Esophagus muscularis mucosa (tissue), 4 donors: Measurements from ENCODE around the gene POP7.

Experiments
- EP300 ChIP-seq: sonication (generic); formaldehyde crosslinking; IDR thresholded peaks from one replicate; pipeline ENCODE4 v1.6.1; 2017; ENCODE audit warnings: antibody characterized with exemption
- POLR2A ChIP-seq: fragments of 450-650 bp; IDR thresholded peaks from one replicate; pipeline ENCODE4 v1.6.1; 2017; ENCODE audit warnings: antibody characterized with exemption, moderate library complexity, mild to moderate bottlenecking, low read depth
- TF ChIP-seq, protein P1 (sequence below), 3 experiments: fragments of 200-600 bp in 2 of 3; fragments of 450-650 bp in 1 of 3; sonication (generic) in 2 of 3; IDR thresholded peaks; one replicate each; pipeline ENCODE4 v1.5.1; 2017 to 2019; ENCODE audit warnings: antibody characterized with exemption in 3 of 3, mild to moderate bottlenecking in 2 of 3, moderate library complexity in 1 of 3

DNA sequence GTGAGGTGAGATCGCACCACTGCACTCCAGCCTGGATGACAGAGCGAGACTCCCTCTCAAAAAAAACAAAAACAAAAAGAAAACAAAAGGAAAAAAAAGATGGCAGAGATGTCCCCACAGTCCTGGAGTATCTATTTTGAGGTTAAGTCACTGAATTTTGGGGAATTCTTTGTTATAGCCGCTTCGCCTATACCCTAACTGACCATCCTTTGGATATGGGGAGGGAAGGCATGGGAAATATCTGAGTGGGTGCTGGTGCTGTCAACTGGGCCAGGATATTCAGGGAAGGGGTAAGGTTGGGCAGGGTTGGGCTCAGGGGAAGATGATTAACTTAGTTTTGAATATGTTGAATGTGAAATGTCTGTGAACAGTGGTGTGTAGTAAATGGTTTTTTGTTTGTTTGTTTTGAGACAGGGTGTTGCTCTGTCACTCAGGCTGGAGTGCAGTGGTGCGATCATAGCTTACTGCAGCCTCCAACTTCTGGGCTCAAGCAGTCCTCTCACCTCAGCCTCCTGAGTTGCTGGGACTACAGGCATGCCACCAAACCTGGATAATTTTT is 40.7 kb upstream of the POP7 start:
- TF ChIP-seq, protein P1, sequence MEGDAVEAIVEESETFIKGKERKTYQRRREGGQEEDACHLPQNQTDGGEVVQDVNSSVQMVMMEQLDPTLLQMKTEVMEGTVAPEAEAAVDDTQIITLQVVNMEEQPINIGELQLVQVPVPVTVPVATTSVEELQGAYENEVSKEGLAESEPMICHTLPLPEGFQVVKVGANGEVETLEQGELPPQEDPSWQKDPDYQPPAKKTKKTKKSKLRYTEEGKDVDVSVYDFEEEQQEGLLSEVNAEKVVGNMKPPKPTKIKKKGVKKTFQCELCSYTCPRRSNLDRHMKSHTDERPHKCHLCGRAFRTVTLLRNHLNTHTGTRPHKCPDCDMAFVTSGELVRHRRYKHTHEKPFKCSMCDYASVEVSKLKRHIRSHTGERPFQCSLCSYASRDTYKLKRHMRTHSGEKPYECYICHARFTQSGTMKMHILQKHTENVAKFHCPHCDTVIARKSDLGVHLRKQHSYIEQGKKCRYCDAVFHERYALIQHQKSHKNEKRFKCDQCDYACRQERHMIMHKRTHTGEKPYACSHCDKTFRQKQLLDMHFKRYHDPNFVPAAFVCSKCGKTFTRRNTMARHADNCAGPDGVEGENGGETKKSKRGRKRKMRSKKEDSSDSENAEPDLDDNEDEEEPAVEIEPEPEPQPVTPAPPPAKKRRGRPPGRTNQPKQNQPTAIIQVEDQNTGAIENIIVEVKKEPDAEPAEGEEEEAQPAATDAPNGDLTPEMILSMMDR (IDR thresholded peaks at IDR 0.05): no peak
- TF ChIP-seq EP300 (no peak), POLR2A (no peak)
